DND-41 (cell line): Measurements from ENCODE around the gene THSD4.

Source experiments
- ATAC-seq: fragments of 200-7000 bp; cut with Tn5 transposase; 3 replicates; pipeline ENCODE4 v1.9.1; 2021; ENCODE audit warnings: low read depth; ENCODE audit not compliant: insufficient read depth
- DNase-seq: peaks from one replicate; pipeline ENCODE4 v3.0.0-alpha.2; 2020
- H2AFZ ChIP-seq: 2 replicates; pipeline ENCODE4 v1.6.0; 2012; ENCODE audit warnings: low read depth, low read length
- H3K27ac ChIP-seq: 2 replicates; pipeline ENCODE4 v1.5.1; 2012; ENCODE audit warnings: low read length, inconsistent platforms
- H3K27me3 ChIP-seq: fragments of 200-600 bp; sonication (generic); 2 replicates; pipeline ENCODE4 v1.6.0; 2012; ENCODE audit warnings: low read length, mild to moderate bottlenecking, inconsistent platforms; ENCODE audit not compliant: insufficient read depth, poor library complexity
- H3K36me3 ChIP-seq: 2 replicates; pipeline ENCODE4 v1.5.1; 2012; ENCODE audit warnings: low read length, inconsistent platforms; ENCODE audit not compliant: insufficient read depth
- H3K4me1 ChIP-seq: 2 replicates; pipeline ENCODE4 v1.5.1; 2012; ENCODE audit warnings: mild to moderate bottlenecking, low read length; ENCODE audit not compliant: insufficient read depth
- H3K4me2 ChIP-seq: 2 replicates; pipeline ENCODE4 v1.6.0; 2012; ENCODE audit warnings: mild to moderate bottlenecking, moderate library complexity, low read length, inconsistent platforms; ENCODE audit not compliant: insufficient read depth
- H3K4me3 ChIP-seq, 2 experiments: fragments of 200-600 bp in 1 of 2; shearing (Covaris generic) in 1 of 2; 2 replicates each; pipeline ENCODE4 v1.5.1; 2012 to 2016; ENCODE audit warnings: inconsistent platforms in 2 of 2, low read length in 2 of 2, mild to moderate bottlenecking in 2 of 2, low read depth in 1 of 2, moderate library complexity in 1 of 2
- H3K79me2 ChIP-seq: 2 replicates; pipeline ENCODE4 v1.6.0; 2012; ENCODE audit warnings: low read length, inconsistent platforms; ENCODE audit not compliant: insufficient read depth
- H3K9ac ChIP-seq: 2 replicates; pipeline ENCODE4 v1.6.0; 2012; ENCODE audit warnings: low read depth, mild to moderate bottlenecking, inconsistent platforms, low read length, moderate library complexity
- H3K9me3 ChIP-seq: 2 replicates; pipeline ENCODE4 v1.5.1; 2012; ENCODE audit warnings: low read length, moderate library complexity, mild to moderate bottlenecking, inconsistent platforms; ENCODE audit not compliant: insufficient read depth, severe bottlenecking
- H4K20me1 ChIP-seq: 2 replicates; pipeline ENCODE4 v1.6.0; 2012; ENCODE audit warnings: low read length; ENCODE audit not compliant: insufficient read depth
- CTCF ChIP-seq: IDR thresholded peaks from 2 replicates; pipeline ENCODE4 v1.5.1; 2012; ENCODE audit warnings: borderline replicate concordance, low read length, moderate library complexity, mild to moderate bottlenecking; ENCODE audit not compliant: poor library complexity, severe bottlenecking; ENCODE audit errors: extremely low read depth
- EZH2 ChIP-seq: IDR thresholded peaks from 3 replicates; pipeline ENCODE4 v1.6.1; 2012; ENCODE audit warnings: borderline replicate concordance, low read depth, mild to moderate bottlenecking, moderate library complexity, low read length, inconsistent platforms; ENCODE audit not compliant: severe bottlenecking

Gene THSD4

DNA sequence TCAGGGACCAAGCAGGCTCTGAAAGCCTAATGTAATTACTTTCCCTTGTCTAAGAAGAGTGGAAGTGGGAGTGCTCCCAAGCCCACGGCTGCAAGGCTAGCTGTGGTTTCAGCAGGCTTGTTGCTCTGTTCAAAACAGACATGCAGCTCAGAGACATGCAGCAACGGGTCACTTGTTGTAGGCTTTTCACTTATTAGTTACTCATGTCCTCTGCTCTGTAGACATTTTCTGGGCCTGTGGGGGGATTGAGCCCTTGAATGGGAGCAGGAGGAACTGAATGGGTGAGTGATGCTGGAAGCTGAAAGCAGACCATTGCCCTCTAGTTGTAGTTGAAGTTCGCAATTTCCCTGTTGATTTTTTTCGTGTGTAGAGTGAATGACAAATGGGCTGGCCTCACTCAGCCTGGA is 433.1 kb downstream of the THSD4 start:
- no peaks in the 10 kb centered on the region for H3K9me3 ChIP-seq
- TF ChIP-seq CTCF, result no peak
- TF ChIP-seq EZH2, result no peak
- H3K9ac ChIP-seq, result no peak overlapping the region
- no peak overlapping the region for H3K4me3 ChIP-seq
- no peaks in the 10 kb centered on the region for H3K4me1 ChIP-seq
- no peak overlapping the region for H3K4me2 ChIP-seq
- no peaks in the 10 kb centered on the region for H3K36me3 ChIP-seq
- H3K27ac ChIP-seq, result no peak overlapping the region
- no peak for ATAC-seq
- H4K20me1 ChIP-seq, result no peaks in the 10 kb centered on the region
- no peak for DNase-seq
- peaks cover 9% of the 10 kb centered on the region for H3K27me3 ChIP-seq
- H2AFZ ChIP-seq, result no peak overlapping the region
- no peaks in the 10 kb centered on the region for H3K79me2 ChIP-seq

DNA sequence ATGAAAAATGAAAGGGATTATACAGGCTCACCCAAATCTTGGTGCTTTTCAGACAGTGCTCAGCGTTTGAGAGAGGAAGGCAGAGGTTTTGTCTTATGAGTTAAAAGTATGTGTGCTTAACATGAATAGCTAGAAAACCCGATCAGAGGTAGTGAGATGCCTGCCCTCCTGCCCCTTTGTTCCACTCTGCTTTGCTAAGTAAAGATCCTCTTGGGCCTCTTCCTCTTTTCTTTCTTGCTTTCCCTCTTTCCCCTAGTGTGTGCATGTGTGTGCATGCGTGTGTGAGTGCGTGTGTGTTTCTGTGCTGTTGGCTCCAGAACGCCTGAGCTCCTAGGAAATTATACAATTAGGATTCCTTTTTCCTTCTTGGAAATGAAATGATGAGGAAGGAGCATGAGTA is 433.8 kb downstream of the THSD4 start:
- Histone ChIP-seq H3K79me2 (no peaks in the 10 kb centered on the region), H3K4me2 (no peak overlapping the region), H4K20me1 (no peaks in the 10 kb centered on the region), H3K4me3 (no peak overlapping the region), H3K36me3 (no peaks in the 10 kb centered on the region), H2AFZ (no peak overlapping the region), H3K27me3 (peaks cover 9% of the 10 kb centered on the region), H3K9ac (no peak overlapping the region), H3K4me1 (no peaks in the 10 kb centered on the region), H3K9me3 (no peaks in the 10 kb centered on the region), H3K27ac (no peak overlapping the region)
- DNase-seq (no peak), ATAC-seq (no peak)
- TF ChIP-seq CTCF (no peak), EZH2 (no peak)

GRCh38 chr15:71549697-71550096 is 434.4 kb downstream of the THSD4 start:
- Histone ChIP-seq H3K9me3 (no peaks in the 10 kb centered on the region), H3K79me2 (no peaks in the 10 kb centered on the region), H3K4me3 (no peak overlapping the region), H3K36me3 (no peaks in the 10 kb centered on the region), H4K20me1 (no peaks in the 10 kb centered on the region), H3K27me3 (peaks cover 9% of the 10 kb centered on the region), H2AFZ (no peak overlapping the region), H3K27ac (no peak overlapping the region), H3K9ac (no peak overlapping the region), H3K4me1 (no peaks in the 10 kb centered on the region), H3K4me2 (no peak overlapping the region)
- no peak for ATAC-seq
- TF ChIP-seq CTCF (no peak), EZH2 (no peak)
- no peak for DNase-seq

GRCh38 chr15:71551566-71551965 is 436.3 kb downstream of the THSD4 start:
- ATAC-seq, result no peak
- Histone ChIP-seq H3K9ac (no peak overlapping the region), H4K20me1 (no peaks in the 10 kb centered on the region), H3K27ac (no peak overlapping the region), H3K4me1 (no peaks in the 10 kb centered on the region), H3K4me3 (no peak overlapping the region), H3K4me2 (no peak overlapping the region), H2AFZ (no peak overlapping the region), H3K79me2 (no peaks in the 10 kb centered on the region), H3K27me3 (peaks cover 8% of the 10 kb centered on the region), H3K36me3 (no peaks in the 10 kb centered on the region), H3K9me3 (no peaks in the 10 kb centered on the region)
- DNase-seq, result no peak
- TF ChIP-seq CTCF (no peak), EZH2 (no peak)
